ENCODE measurements around the gene DMD.
"Not testable (repeated sequence)": the region's sequence is repeated elsewhere in the genome, so short reads cannot be mapped to it uniquely, and the experiment has no call there.

Gene DMD

GRCh38 chrX:32269866-32270265, 941.5 kb downstream of the DMD start:
- no peak for TF ChIP-seq CTCF (conservative IDR thresholded peaks at IDR 0.05)
- no peak overlapping the region for H3K27ac ChIP-seq

DNA sequence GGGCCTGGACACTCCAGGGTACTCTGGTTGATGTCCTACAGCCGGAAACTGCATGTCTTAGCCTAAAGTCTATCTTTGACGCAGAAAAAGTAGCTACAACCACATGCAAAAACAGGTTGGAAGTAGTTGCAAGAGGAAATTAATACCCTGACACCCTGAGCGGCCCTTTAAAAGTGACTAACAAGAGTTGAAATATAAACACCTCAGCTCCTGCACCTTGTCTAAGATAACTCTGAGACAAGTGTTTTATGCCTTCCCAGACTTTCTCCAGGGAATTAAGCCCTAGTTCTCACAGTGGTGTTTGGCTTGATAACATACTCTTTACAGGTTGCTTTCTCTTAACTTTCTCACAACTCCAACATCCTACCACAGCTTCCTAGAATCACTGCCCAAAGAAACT, 943.1 kb downstream of the DMD start:
- no peak overlapping the region for H3K27ac ChIP-seq
- TF ChIP-seq CTCF (conservative IDR thresholded peaks at IDR 0.05): no peak

DNA sequence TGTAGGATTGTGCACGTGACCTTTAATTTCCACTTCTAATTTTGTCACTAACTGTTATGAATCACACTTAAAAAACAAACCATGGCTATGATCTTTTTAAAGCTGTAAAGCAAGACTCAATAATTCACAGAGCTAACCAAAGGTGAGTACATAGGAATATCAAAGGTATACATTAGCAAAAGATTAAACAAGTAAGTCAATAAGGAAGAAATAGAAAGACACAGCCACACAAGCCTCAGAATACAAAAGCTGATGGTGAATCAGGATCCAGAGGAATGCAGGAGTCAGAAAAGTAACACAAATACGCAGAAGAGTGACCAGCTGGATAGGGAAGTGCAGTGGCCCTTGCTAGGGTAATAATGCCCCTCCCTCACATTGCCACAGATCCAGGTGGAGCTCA, 943.6 kb downstream of the DMD start:
- TF ChIP-seq CTCF (conservative IDR thresholded peaks at IDR 0.05): no peak
- H3K27ac ChIP-seq: no peak overlapping the region

- not testable (repeated sequence) for H3K27ac ChIP-seq
- peak; percentile 72 for TF ChIP-seq CTCF (conservative IDR thresholded peaks at IDR 0.05)
Observed at GRCh38 chrX:32246675-32247074, 964.7 kb downstream of the DMD start.

- no peak overlapping the region for H3K27ac ChIP-seq
- no peak for TF ChIP-seq CTCF (conservative IDR thresholded peaks at IDR 0.05)
Observed at GRCh38 chrX:32195611-32196010, 1015.7 kb downstream of the DMD start.

GRCh38 chrX:32191316-32191715, 1020.0 kb downstream of the DMD start:
- TF ChIP-seq CTCF (conservative IDR thresholded peaks at IDR 0.05): no peak
- no peak overlapping the region for H3K27ac ChIP-seq

DNA sequence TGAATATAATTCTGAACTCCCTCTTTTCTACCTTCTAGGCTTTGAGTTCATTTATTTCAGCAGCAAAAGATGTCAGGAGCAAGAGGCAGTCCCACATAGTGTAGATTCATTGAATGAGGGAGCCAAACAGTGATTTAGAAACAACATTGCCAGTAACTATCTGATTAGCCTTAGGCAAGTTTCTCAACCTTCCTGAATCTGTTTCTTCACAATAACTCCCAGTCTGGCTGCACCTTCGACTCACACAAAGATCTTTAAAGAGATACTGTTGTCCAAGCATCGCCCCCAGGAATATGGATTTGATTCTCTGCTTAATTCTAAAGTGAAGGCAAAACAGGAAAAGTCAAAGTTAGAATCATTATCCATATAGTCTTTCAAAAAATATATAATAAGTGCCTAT, 1026.2 kb downstream of the DMD start:
- no peak for TF ChIP-seq CTCF (conservative IDR thresholded peaks at IDR 0.05)
- H3K27ac ChIP-seq: no peak overlapping the region

- TF ChIP-seq CTCF (conservative IDR thresholded peaks at IDR 0.05): no peak
- H3K27ac ChIP-seq: no peak overlapping the region
Observed at GRCh38 chrX:32183066-32183465, 1028.3 kb downstream of the DMD start.

Data from VCaP (cell line).